Kidney epithelial cell (primary cell): ENCODE measurements around the gene NCOR2. TPM values are rescaled to one million over a fixed set of nuclear protein-coding genes. Genes with fewer than 3 reads are reported as not detected.

Experiments
- DNase-seq: peaks from one replicate; pipeline ENCODE4 v3.0.0-alpha.2; 2010; ENCODE audit warnings: low read depth
- H3K27me3 ChIP-seq: 2 replicates; pipeline ENCODE4 v1.6.0; 2011; ENCODE audit warnings: low read length; ENCODE audit not compliant: control insufficient read depth, insufficient read depth
- H3K36me3 ChIP-seq: 2 replicates; pipeline ENCODE4 v1.5.1; 2011; ENCODE audit warnings: low read length; ENCODE audit not compliant: control insufficient read depth, insufficient read depth
- H3K4me3 ChIP-seq: 2 replicates; pipeline ENCODE4 v1.5.1; 2011; ENCODE audit warnings: low read depth, mild to moderate bottlenecking, control low read depth, low read length
- CTCF ChIP-seq: IDR thresholded peaks from 2 replicates; pipeline ENCODE4 v1.5.1; 2011; ENCODE audit warnings: mild to moderate bottlenecking, moderate library complexity, low read length, control low read depth, inconsistent platforms; ENCODE audit not compliant: insufficient read depth, poor library complexity, severe bottlenecking
- total RNA-seq: library from RNA; depleted of rRNA; stranded (reverse); fragments of >200 nt; gene quantifications from 2 replicates; pipeline ENCODE4 v1.2.3, GENCODE V29; 2015

NCOR2 gene
- total RNA-seq, 1 donor from 2014 or later = 113 TPM

GRCh38 chr12:124577374-124577773 lies 10.0 kb upstream of the NCOR2 start:
- Histone ChIP-seq H3K36me3 (no peaks in the 10 kb centered on the region), H3K27me3 (no peaks in the 10 kb centered on the region), H3K4me3 (no peak overlapping the region)
- no peak for DNase-seq
- no peak for TF ChIP-seq CTCF

GRCh38 chr12:124576061-124576650 lies 8.7 kb upstream of the NCOR2 start:
- no peak for TF ChIP-seq CTCF
- Histone ChIP-seq H3K27me3 (no peaks in the 10 kb centered on the region), H3K36me3 (no peaks in the 10 kb centered on the region), H3K4me3 (no peak overlapping the region)
- no peak for DNase-seq

- no peak for TF ChIP-seq CTCF
- H3K4me3 ChIP-seq = no peak overlapping the region
- no peaks in the 10 kb centered on the region for H3K27me3 ChIP-seq
- DNase-seq = no peak
- no peaks in the 10 kb centered on the region for H3K36me3 ChIP-seq
Observed at GRCh38 chr12:124573839-124574786, 6.7 kb upstream of the NCOR2 start.

GRCh38 chr12:124571556-124571955 lies 4.1 kb upstream of the NCOR2 start:
- Histone ChIP-seq H3K4me3 (no peak overlapping the region), H3K27me3 (no peaks in the 10 kb centered on the region), H3K36me3 (no peaks in the 10 kb centered on the region)
- no peak for DNase-seq
- no peak for TF ChIP-seq CTCF

- Histone ChIP-seq H3K27me3 (no peaks in the 10 kb centered on the region), H3K4me3 (no peak overlapping the region), H3K36me3 (no peaks in the 10 kb centered on the region)
- no peak for TF ChIP-seq CTCF
- no peak for DNase-seq
Observed at GRCh38 chr12:124570810-124571209, 3.4 kb upstream of the NCOR2 start.
